Loucy (cell line): ENCODE data around the gene DBNL.

ENCODE experiments used
- H2AFZ ChIP-seq: fragments of 200-600 bp; sonication (generic); 2 replicates; pipeline ENCODE4 v1.6.0; 2016; ENCODE audit warnings: antibody characterized with exemption, mild to moderate bottlenecking, low read length, moderate library complexity
- H3F3A ChIP-seq: fragments of 200-600 bp; 2 replicates; pipeline ENCODE4 v1.6.0; 2016; ENCODE audit warnings: antibody characterized with exemption, low read depth, mild to moderate bottlenecking
- H3K27me3 ChIP-seq: fragments of 200-600 bp; sonication (generic); 2 replicates; pipeline ENCODE4 v1.6.1; 2014; ENCODE audit warnings: low read length, mild to moderate bottlenecking; ENCODE audit not compliant: insufficient read depth, poor library complexity, severe bottlenecking
- H3K36me3 ChIP-seq: fragments of 200-600 bp; sonication (generic); 2 replicates; pipeline ENCODE4 v1.6.1; 2016; ENCODE audit warnings: low read length; ENCODE audit not compliant: insufficient read depth
- H3K4me1 ChIP-seq: fragments of 200-600 bp; sonication (generic); 2 replicates; pipeline ENCODE4 v1.5.1; 2014; ENCODE audit warnings: low read length, mild to moderate bottlenecking; ENCODE audit not compliant: insufficient read depth, poor library complexity, severe bottlenecking
- H3K4me2 ChIP-seq: fragments of 200-600 bp; sonication (generic); 2 replicates; pipeline ENCODE4 v1.6.0; 2014; ENCODE audit warnings: antibody characterized with exemption, low read length, low read depth, mild to moderate bottlenecking; ENCODE audit not compliant: poor library complexity, severe bottlenecking
- H3K4me3 ChIP-seq: fragments of 200-600 bp; sonication (generic); 2 replicates; pipeline ENCODE4 v1.5.1; 2014; ENCODE audit warnings: low read length, mild to moderate bottlenecking, mixed read lengths; ENCODE audit not compliant: poor library complexity, severe bottlenecking
- H3K79me2 ChIP-seq: fragments of 200-600 bp; sonication (generic); 2 replicates; pipeline ENCODE4 v1.6.1; 2014; ENCODE audit warnings: low read length; ENCODE audit not compliant: insufficient read depth
- H3K9ac ChIP-seq: fragments of 200-600 bp; sonication (generic); 2 replicates; pipeline ENCODE4 v1.6.0; 2014; ENCODE audit warnings: mild to moderate bottlenecking, low read depth, low read length, moderate library complexity; ENCODE audit not compliant: poor library complexity, severe bottlenecking
- H3K9me2 ChIP-seq: fragments of 200-600 bp; sonication (generic); replicated peaks from 2 replicates; pipeline ENCODE4 v1.6.1; 2016; ENCODE audit warnings: low read depth, low read length, mixed read lengths
- H3K9me3 ChIP-seq: fragments of 200-600 bp; sonication (generic); 2 replicates; pipeline ENCODE4 v1.6.1; 2014; ENCODE audit warnings: mild to moderate bottlenecking, antibody characterized with exemption, low read length, low read depth; ENCODE audit not compliant: insufficient read depth
- H4K20me1 ChIP-seq: fragments of 200-600 bp; sonication (generic); 2 replicates; pipeline ENCODE4 v1.6.0; 2014; ENCODE audit warnings: antibody characterized with exemption, low read length, mild to moderate bottlenecking; ENCODE audit not compliant: insufficient read depth, poor library complexity, severe bottlenecking
- CTCF ChIP-seq: fragments of 200-600 bp; sonication (generic); conservative IDR thresholded peaks from 2 replicates; pipeline ENCODE4 v1.5.1; 2014; ENCODE audit warnings: mild to moderate bottlenecking, antibody characterized with exemption, low read length
- EZH2phosphoT487 ChIP-seq: fragments of 200-600 bp; IDR thresholded peaks from 2 replicates; pipeline ENCODE4 v1.6.1; 2018; ENCODE audit warnings: antibody characterized with exemption, mild to moderate bottlenecking, moderate library complexity, borderline replicate concordance

The DBNL gene

GRCh38 chr7:44083796-44084195 is 39.3 kb downstream of the DBNL start:
- Histone ChIP-seq H3K27me3 (no peaks in the 10 kb centered on the region), H3K4me2 (peak overlapping the region; percentile 85)
- TF ChIP-seq CTCF = no peak
- TF ChIP-seq EZH2phosphoT487 = no peak

GRCh38 chr7:44084701-44085100 is 40.2 kb downstream of the DBNL start:
- no peaks in the 10 kb centered on the region for H3K9me3 ChIP-seq
- H3K9ac ChIP-seq = peak overlapping the region; percentile 34

More at GRCh38 chr7:44083796-44084195, 39.3 kb downstream of the DBNL start:
- Histone ChIP-seq H4K20me1 (peaks cover 9% of the 10 kb centered on the region), H3K9me3 (no peaks in the 10 kb centered on the region), H3F3A (peaks cover 3% of the 10 kb centered on the region; the same call in 1 of the 2 replicates), H3K36me3 (peaks cover 4% of the 10 kb centered on the region; the same call in 1 of the 2 replicates), H3K9me2 (no peaks in the 10 kb centered on the region), H3K9ac (peak overlapping the region; percentile 73), H3K79me2 (peaks cover 33% of the 10 kb centered on the region), H3K4me1 (peaks cover 67% of the 10 kb centered on the region), H3K4me3 (no peak overlapping the region), H2AFZ (no peak overlapping the region)

GRCh38 chr7:44085546-44085945 is 41.0 kb downstream of the DBNL start:
- no peaks in the 10 kb centered on the region for H3K9me3 ChIP-seq
- no peak overlapping the region for H3K4me3 ChIP-seq
- peak; percentile 72 for TF ChIP-seq CTCF
- no peak for TF ChIP-seq EZH2phosphoT487
- H3K4me2 ChIP-seq = no peak overlapping the region
- H3K79me2 ChIP-seq = peaks cover 16% of the 10 kb centered on the region
- no peaks in the 10 kb centered on the region for H3K36me3 ChIP-seq
- H3K4me1 ChIP-seq = peaks cover 53% of the 10 kb centered on the region
- H3K9ac ChIP-seq = no peak overlapping the region
- peaks cover 7% of the 10 kb centered on the region for H4K20me1 ChIP-seq
- H3K27me3 ChIP-seq = no peaks in the 10 kb centered on the region
- no peaks in the 10 kb centered on the region for H3K9me2 ChIP-seq
- peaks cover 3% of the 10 kb centered on the region; the same call in 1 of the 2 replicates for H3F3A ChIP-seq
- H2AFZ ChIP-seq = no peak overlapping the region

More at GRCh38 chr7:44084701-44085100, 40.2 kb downstream of the DBNL start:
- Histone ChIP-seq H3K4me2 (no peak overlapping the region), H4K20me1 (peaks cover 9% of the 10 kb centered on the region), H3K9me2 (no peaks in the 10 kb centered on the region), H3K79me2 (peaks cover 25% of the 10 kb centered on the region), H2AFZ (no peak overlapping the region), H3K36me3 (no peaks in the 10 kb centered on the region), H3F3A (peaks cover 3% of the 10 kb centered on the region; the same call in 1 of the 2 replicates), H3K4me1 (peaks cover 61% of the 10 kb centered on the region), H3K4me3 (no peak overlapping the region), H3K27me3 (no peaks in the 10 kb centered on the region)
- TF ChIP-seq CTCF = no peak
- TF ChIP-seq EZH2phosphoT487 = no peak
